ENCODE results near the gene IL10.
A peak's percentile ranks its signal among the peaks of the same experiment; 100 is the strongest.

IL10 gene

DNA sequence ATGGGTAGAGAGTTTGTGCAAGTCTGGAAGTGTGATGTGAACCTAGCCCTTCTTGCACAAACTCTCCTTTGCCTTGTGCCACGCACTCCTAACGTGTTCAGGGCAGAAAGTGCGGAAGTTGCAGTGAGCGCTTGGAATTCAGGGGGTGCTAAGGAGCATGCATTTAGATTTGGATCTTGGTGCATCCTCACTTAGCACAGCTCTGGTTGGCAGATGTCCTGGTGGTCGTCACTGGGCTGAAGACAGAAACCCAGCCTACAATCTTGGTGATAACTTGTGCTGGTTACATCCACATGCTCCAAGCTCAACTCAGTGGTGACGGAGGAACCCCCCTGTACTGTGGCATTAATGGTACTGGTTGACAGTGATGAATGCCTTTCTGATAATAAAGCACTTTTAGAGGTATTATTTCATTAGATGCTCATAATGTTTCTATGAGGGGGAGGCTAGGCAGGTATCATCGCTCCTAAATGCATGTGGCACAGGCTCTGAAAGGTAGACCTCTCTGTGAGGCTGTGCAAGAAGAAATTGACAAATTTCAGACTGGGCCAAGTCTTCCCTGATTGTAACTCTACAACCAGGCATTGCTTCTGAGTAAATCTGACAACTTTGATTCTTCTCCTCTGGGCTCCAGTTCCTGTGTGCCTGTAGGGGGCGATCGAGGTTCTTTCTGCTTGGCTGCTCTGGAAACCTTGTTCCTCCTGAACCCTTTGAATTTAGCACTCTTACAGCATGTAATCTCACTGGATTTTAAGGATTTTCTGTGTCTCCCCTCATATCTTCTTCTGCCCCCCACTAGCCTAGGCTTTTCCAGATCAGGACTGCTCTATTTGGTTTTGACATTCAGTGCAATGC is 47.0 kb downstream of the IL10 start:
- Histone ChIP-seq H3K36me3 (ENCODE audit: control insufficient read depth in 2 of 2, insufficient read depth in 2 of 2, low read length in 2 of 2) (peaks cover 13 to 15% of the 10 kb centered on the region in 2 donors), H3K9me3 (ENCODE audit: control insufficient read depth in 2 of 2, low read length in 2 of 2) (no peaks in the 10 kb centered on the region), H3K9ac (ENCODE audit: low read depth in 1 of 2, low read length in 2 of 2) (no peak overlapping the region), H3K27ac (ENCODE audit: low read depth in 2 of 2, low read length in 2 of 2) (no peak overlapping the region), H3K4me3 (ENCODE audit: low read length in 2 of 2) (no peak overlapping the region), H3K27me3 (ENCODE audit: control insufficient read depth in 2 of 2, insufficient read depth in 2 of 2, low read length in 2 of 2) (no peaks in the 10 kb centered on the region), H3K4me1 (ENCODE audit: control insufficient read depth in 2 of 2, insufficient read depth in 2 of 2, low read length in 2 of 2) (peaks cover 2 to 20% of the 10 kb centered on the region in 2 donors)

DNA sequence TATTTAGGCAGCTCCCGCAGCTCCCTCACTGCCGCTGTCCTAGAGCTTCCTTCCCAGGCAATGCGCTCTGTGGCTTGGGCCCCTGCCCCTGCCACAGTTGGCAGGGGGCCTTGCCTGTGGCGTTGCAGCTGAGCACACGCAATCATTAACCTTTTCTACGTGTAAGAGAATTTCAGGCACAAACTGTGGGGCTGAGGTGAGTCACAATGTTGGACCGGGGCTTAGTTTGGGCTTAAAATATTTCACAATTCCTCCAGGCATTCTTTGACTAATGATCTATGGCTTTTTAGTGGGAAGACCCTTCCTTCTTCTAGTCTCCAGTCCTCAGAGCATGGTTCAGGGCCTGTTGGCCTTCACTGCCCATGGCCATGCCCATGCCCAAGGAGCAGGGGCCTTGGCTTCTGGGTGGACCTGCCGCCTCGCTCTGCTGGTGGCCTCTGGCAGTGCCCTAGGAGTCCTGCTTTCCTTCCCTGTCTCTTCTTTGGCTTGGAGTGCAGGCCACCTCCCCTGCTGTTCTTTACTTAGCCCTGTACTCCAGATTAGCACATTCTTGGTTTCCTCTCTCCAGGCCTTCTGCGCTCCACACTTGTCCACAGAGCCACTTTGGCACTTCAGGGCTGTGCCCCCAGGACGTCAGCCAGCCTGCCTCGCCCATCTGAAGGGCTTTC is 48.4 kb downstream of the IL10 start:
- H3K4me1 ChIP-seq (ENCODE audit: control insufficient read depth in 2 of 2, insufficient read depth in 2 of 2, low read length in 2 of 2), result peaks cover 2 to 20% of the 10 kb centered on the region in 2 donors
- peaks cover 0 to under 1% of the 10 kb centered on the region in 2 donors for H3K36me3 ChIP-seq (ENCODE audit: control insufficient read depth in 2 of 2, insufficient read depth in 2 of 2, low read length in 2 of 2)
- H3K9me3 ChIP-seq (ENCODE audit: control insufficient read depth in 2 of 2, low read length in 2 of 2), result no peaks in the 10 kb centered on the region
- H3K27me3 ChIP-seq (ENCODE audit: control insufficient read depth in 2 of 2, insufficient read depth in 2 of 2, low read length in 2 of 2), result no peaks in the 10 kb centered on the region
- H3K27ac ChIP-seq (ENCODE audit: low read depth in 2 of 2, low read length in 2 of 2), result no peak overlapping the region
- peak overlapping the region in 1 of 2 donors; percentile 7 for H3K4me3 ChIP-seq (ENCODE audit: low read length in 2 of 2)
- H3K9ac ChIP-seq (ENCODE audit: low read depth in 1 of 2, low read length in 2 of 2), result no peak overlapping the region

DNA sequence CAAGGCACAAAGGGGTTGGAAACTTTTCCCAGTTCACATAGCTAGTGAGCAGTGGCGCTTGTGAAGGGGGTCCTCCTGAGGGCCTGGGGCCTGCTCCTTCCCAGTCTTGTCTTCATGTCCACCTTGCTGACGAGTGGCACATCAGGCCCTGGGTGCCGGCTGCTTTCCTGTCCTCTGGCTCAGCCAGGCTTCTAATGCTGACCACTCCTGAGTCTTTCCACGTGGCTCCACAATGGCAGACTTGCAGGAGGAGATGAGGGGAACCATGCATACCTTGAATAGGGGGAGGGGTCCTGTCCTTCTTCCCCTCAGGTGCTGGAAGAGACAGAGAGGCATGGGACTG is 48.9 kb downstream of the IL10 start:
- Histone ChIP-seq H3K4me1 (ENCODE audit: control insufficient read depth in 2 of 2, insufficient read depth in 2 of 2, low read length in 2 of 2) (peaks cover 2 to 20% of the 10 kb centered on the region in 2 donors), H3K27ac (ENCODE audit: low read depth in 2 of 2, low read length in 2 of 2) (no peak overlapping the region), H3K36me3 (ENCODE audit: control insufficient read depth in 2 of 2, insufficient read depth in 2 of 2, low read length in 2 of 2) (no peaks in the 10 kb centered on the region), H3K9ac (ENCODE audit: low read depth in 1 of 2, low read length in 2 of 2) (no peak overlapping the region), H3K4me3 (ENCODE audit: low read length in 2 of 2) (peak overlapping the region in 1 of 2 donors; percentile 7), H3K27me3 (ENCODE audit: control insufficient read depth in 2 of 2, insufficient read depth in 2 of 2, low read length in 2 of 2) (no peaks in the 10 kb centered on the region), H3K9me3 (ENCODE audit: control insufficient read depth in 2 of 2, low read length in 2 of 2) (no peaks in the 10 kb centered on the region)

DNA sequence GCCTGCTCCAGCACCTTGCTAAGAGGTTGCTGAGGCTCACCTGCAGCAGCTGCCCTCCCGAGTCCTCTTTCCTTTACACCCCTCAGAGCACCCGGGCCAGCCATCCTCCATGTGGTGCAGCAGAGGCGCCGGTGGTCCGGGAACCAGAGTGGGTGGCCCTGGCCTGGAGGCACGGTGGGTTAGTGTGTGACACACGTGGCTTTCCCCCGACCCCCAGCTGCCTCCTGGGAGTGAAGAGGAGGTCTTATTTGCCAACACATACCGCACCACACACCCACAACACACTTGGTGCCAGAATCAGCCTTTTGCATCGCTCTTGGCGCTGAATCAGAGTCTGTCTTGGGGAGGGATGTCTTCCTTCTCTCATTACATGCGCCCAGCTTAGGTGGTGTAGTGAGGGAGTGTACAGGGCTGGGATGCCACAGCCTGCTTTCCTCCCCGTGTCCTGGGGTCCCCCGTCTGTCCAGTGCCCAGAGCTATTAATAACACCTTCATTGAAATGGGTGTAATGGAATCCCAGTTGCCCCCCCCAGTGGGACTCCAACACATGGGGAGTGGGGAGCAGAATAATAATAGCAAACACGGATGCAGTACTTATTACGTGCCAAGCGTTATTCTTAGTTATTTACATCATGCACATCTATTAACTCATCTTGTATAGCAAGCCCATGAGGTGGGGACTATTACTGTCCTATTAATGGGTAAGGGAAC is 49.4 kb downstream of the IL10 start:
- Histone ChIP-seq H3K9me3 (ENCODE audit: control insufficient read depth in 2 of 2, low read length in 2 of 2) (no peaks in the 10 kb centered on the region), H3K36me3 (ENCODE audit: control insufficient read depth in 2 of 2, insufficient read depth in 2 of 2, low read length in 2 of 2) (no peaks in the 10 kb centered on the region), H3K27ac (ENCODE audit: low read depth in 2 of 2, low read length in 2 of 2) (no peak overlapping the region), H3K4me1 (ENCODE audit: control insufficient read depth in 2 of 2, insufficient read depth in 2 of 2, low read length in 2 of 2) (peaks cover 2 to 20% of the 10 kb centered on the region in 2 donors), H3K9ac (ENCODE audit: low read depth in 1 of 2, low read length in 2 of 2) (no peak overlapping the region), H3K27me3 (ENCODE audit: control insufficient read depth in 2 of 2, insufficient read depth in 2 of 2, low read length in 2 of 2) (no peaks in the 10 kb centered on the region), H3K4me3 (ENCODE audit: low read length in 2 of 2) (no peak overlapping the region)

DNA sequence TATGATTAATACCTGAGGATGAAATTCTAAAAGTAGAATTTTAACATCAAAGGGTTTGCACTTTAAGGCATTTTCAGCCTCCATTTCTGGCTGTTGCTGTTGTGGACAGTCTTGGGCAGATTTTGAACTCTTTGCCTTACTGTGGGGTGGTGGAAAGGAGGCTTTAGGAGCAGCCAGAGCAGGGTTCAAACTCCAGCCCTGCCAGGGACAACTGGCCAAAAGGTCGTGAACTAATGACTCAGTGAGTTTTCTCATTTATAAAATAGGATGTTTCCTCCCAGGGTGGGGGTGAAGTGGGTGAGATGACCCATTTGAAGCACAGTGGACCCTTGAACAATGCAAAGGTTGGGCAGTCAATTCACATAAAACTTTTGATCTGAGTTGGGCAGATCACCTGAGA is 50.8 kb downstream of the IL10 start:
- Histone ChIP-seq H3K4me3 (ENCODE audit: low read length in 2 of 2) (no peak overlapping the region), H3K4me1 (ENCODE audit: control insufficient read depth in 2 of 2, insufficient read depth in 2 of 2, low read length in 2 of 2) (peaks cover 7 to 16% of the 10 kb centered on the region in 2 donors), H3K27ac (ENCODE audit: low read depth in 2 of 2, low read length in 2 of 2) (no peak overlapping the region), H3K9ac (ENCODE audit: low read depth in 1 of 2, low read length in 2 of 2) (no peak overlapping the region), H3K9me3 (ENCODE audit: control insufficient read depth in 2 of 2, low read length in 2 of 2) (no peaks in the 10 kb centered on the region), H3K27me3 (ENCODE audit: control insufficient read depth in 2 of 2, insufficient read depth in 2 of 2, low read length in 2 of 2) (no peaks in the 10 kb centered on the region), H3K36me3 (ENCODE audit: control insufficient read depth in 2 of 2, insufficient read depth in 2 of 2, low read length in 2 of 2) (no peaks in the 10 kb centered on the region)

DNA sequence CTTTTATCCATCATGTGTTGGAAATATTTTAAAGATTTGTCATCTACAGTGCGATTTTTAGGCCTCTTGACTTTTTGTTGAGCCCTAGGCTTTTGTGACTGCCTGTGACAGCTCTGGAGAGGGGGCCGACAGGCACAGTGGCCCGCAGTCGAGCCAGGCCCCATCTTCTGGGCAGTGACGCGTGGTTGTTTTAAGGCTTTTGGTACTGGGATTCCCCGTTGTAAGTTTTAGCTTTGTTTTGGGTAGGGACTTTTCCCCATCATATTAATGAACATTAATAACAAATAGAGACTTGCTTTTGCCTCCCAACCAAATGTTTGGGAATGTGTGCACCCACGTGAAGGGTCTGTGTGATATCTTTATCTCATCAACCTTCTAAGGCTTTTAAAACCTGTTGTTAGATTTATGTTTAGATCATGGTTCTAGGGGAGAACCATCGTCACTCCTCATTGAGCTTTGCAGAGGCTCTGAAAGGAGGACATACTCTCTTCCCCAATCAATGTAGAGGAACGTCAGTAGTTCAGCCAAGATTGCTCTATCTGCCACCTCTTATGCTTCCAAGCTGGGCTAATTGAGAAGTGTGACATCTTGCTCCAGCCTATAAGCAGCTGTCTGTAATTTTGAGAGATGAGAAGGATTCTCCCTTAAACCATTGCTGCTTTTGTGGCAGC is 53.0 kb downstream of the IL10 start:
- Histone ChIP-seq H3K36me3 (ENCODE audit: control insufficient read depth in 2 of 2, insufficient read depth in 2 of 2, low read length in 2 of 2) (no peaks in the 10 kb centered on the region), H3K4me1 (ENCODE audit: control insufficient read depth in 2 of 2, insufficient read depth in 2 of 2, low read length in 2 of 2) (peaks cover 22 to 24% of the 10 kb centered on the region in 2 donors), H3K9me3 (ENCODE audit: control insufficient read depth in 2 of 2, low read length in 2 of 2) (no peaks in the 10 kb centered on the region), H3K4me3 (ENCODE audit: low read length in 2 of 2) (no peak overlapping the region), H3K9ac (ENCODE audit: low read depth in 1 of 2, low read length in 2 of 2) (no peak overlapping the region), H3K27me3 (ENCODE audit: control insufficient read depth in 2 of 2, insufficient read depth in 2 of 2, low read length in 2 of 2) (no peaks in the 10 kb centered on the region), H3K27ac (ENCODE audit: low read depth in 2 of 2, low read length in 2 of 2) (no peak overlapping the region)

DNA sequence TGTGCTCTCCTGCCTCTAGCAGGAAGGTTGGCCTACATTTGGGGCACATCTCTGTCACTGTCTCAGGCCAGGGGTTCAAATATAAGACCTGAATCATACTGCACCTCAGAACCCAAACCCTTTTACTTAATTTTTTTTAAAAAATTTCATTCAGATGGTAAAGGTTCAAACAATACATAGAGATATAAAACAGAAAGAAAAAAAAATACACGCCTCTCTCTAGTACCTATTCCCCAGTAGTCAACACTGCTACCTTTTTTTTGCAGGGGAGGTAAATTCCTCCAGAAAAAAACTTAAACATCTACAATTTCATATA is 54.7 kb downstream of the IL10 start:
- H3K9ac ChIP-seq (ENCODE audit: low read depth in 1 of 2, low read length in 2 of 2), result no peak overlapping the region
- H3K36me3 ChIP-seq (ENCODE audit: control insufficient read depth in 2 of 2, insufficient read depth in 2 of 2, low read length in 2 of 2), result no peaks in the 10 kb centered on the region
- no peaks in the 10 kb centered on the region for H3K9me3 ChIP-seq (ENCODE audit: control insufficient read depth in 2 of 2, low read length in 2 of 2)
- H3K27ac ChIP-seq (ENCODE audit: low read depth in 2 of 2, low read length in 2 of 2), result no peak overlapping the region
- H3K4me3 ChIP-seq (ENCODE audit: low read length in 2 of 2), result no peak overlapping the region
- no peaks in the 10 kb centered on the region for H3K27me3 ChIP-seq (ENCODE audit: control insufficient read depth in 2 of 2, insufficient read depth in 2 of 2, low read length in 2 of 2)
- H3K4me1 ChIP-seq (ENCODE audit: control insufficient read depth in 2 of 2, insufficient read depth in 2 of 2, low read length in 2 of 2), result peaks cover 31 to 39% of the 10 kb centered on the region in 2 donors

Data from mucosa of rectum (tissue), 2 donors.